Measurements from ENCODE around the gene RNGTT. TPM values are rescaled to one million over a fixed set of nuclear protein-coding genes. Genes with fewer than 3 reads are reported as not detected.
A peak's percentile ranks its signal among the peaks of the same experiment; 100 is the strongest.

The RNGTT gene
- total RNA-seq, 1 donor from 2014 or later = 8.9 TPM

DNA sequence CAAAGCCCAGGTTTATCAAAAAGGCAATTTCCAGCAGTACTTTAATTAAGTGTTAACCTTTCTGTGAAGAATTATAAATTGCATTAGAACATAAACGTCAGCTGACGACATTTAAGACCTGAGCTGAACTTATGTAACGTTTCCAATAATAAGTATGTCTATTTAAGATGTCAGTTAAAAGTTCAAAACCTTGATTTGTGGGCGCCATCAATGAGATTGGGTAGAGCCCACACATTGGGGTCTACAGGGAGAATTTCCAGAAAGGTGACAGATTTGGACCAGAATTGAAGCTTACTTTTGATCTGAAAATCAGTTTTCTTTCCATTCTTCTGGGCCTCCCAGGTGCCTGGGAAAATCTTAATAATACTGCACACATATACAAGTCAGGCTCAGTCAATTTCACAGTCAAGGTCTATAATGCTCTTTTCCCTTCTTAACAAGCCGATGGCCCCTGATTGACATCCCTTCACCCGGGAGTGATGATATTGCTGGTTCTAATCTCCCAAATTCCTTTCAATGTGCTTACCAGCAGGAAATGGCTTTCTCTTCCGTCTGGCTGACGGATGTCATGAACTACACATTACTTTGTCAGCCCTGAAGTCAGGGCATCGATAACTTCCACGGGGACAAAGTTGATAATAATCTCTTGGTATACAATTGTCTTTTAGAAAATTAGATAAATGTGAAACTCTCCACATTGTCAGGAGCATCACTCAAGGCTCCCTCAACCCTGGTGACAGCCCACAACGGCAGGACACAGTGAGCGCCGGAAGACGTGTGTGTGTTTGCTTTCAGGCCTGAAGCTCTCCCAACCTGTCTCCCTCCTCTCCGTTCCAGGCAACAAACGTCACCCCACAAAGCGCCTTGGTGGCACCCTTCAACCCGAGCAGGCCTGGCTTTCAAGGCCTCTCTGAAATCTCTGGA lies 400.8 kb downstream of the RNGTT start:
- DNase-seq (ENCODE audit: low read depth in 2 of 2) = no peak

DNA sequence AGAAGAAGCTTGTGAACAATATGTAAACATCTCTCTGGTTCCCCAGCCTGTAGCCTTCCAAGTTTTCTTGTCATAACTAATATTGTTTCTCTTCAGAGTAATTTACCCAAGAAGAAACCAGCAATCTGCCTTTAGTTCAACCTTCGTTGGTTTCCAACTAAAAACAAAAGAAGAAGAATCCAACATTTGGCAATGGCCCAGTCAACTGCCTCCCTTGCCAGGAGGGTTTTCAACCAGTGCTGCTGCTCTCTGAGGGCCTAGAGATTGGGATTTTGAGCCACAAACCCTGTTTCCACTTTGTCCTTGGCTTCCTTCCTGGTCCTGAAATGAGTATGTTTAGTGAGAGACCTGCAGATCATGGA lies 401.5 kb downstream of the RNGTT start:
- DNase-seq (ENCODE audit: low read depth in 2 of 2) = no peak

DNA sequence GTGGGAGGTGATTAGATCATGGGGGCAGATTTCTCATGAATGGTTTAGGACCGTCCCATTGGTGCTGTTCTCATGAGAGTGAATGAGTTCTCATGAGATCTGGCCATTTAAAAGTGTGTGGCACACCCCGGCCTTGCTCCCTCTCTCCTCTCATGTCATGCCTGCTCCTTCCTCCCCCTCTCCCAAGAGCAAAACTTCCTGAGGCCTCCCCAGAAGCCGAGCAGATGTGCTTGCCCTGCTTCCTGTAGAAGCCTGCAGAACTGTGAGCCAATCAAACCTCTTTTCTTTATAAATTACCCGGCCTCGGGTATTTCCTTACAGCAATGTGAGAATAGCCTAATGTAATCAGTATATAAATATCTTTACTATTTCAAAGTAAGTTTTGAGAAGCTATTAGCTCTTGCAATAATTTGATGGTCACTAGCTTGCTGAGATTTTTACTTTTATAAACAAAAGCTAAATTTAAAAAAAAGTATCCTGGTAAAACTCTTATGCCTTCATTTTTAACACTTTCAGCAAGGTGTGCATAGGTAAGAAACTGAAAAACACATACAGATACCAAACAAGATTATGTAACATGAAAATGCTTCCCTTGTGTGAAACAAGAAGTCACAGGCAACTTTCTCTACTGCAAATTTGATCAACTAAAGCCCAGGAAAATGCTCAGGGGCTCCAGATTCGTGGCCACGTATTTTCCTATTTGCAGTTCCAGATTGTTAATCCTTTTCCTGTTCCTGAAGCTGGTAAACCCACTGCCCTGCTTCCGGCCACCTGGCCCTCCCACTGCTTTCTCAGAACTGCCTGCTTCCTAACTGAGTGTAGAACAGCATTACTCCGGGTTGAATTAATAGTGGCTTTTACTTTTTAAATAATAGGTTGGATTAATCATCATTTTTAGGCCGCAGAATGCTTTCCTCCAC lies 402.1 kb downstream of the RNGTT start:
- peak in 1 of 2 donors; percentile 29 for DNase-seq (ENCODE audit: low read depth in 2 of 2)

Other genes starting within 250 kb of the RNGTT start
- 32.3 and 46.7 TPM in 2 replicates for gene PNRC1, start 117.1 kb upstream of the RNGTT start, total RNA-seq
- under 0.01 and 0.13 TPM in 2 replicates for gene SRSF12, start 154.5 kb upstream of the RNGTT start, total RNA-seq
- 2.7 and 5.4 TPM in 2 replicates for gene PM20D2, start 182.4 kb upstream of the RNGTT start, total RNA-seq

Measured in dermis microvascular lymphatic vessel endothelial cell (primary cell).